HG02610 (cell line): ENCODE measurements around the gene KLC4.

Source experiments
- ATAC-seq: cut with Tn5 transposase; IDR thresholded peaks from one replicate; pipeline ENCODE4 v1.9.1; 2021; ENCODE audit warnings: mild to moderate bottlenecking, moderate library complexity; ENCODE audit not compliant: unreplicated experiment

The KLC4 gene

GRCh38 chr6:43120944-43121913 lies 61.8 kb downstream of the KLC4 start:
- ATAC-seq: no peak

- no peak for ATAC-seq
Observed at GRCh38 chr6:43122146-43122545, 62.7 kb downstream of the KLC4 start.

GRCh38 chr6:43123461-43124314 lies 64.3 kb downstream of the KLC4 start:
- ATAC-seq: no peak

- ATAC-seq: no peak
Observed at GRCh38 chr6:43124481-43124880, 65.0 kb downstream of the KLC4 start.
